Fibroblast of skin of right quadriceps (primary cell): Measurements from ENCODE around the gene FOXD1.
"Not testable (repeated sequence)": the region's sequence is repeated elsewhere in the genome, so short reads cannot be mapped to it uniquely, and the experiment has no call there.

Experiments
- DNase-seq: peaks from one replicate; pipeline ENCODE4 v3.0.0-alpha.2; 2013

The FOXD1 gene

DNA sequence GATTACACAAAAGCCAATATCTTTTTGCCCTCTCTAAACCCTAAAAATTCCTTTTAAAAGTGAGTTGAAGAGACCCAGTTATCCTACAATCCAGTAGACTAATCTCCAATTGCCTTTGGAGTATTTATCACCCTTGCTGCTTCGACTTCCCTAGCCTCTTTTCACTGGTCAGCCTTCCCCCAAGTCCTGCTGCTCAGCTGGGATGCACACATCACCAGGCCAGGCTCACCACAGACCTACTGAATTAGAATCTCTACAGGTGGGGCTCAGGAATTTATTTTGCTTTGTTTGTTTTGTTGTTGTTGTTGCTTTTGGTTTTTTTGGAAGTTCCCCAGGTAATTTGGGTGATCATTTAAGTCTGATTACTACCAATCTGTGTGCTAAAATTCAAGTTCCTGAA, 11.6 kb upstream of the FOXD1 start:
- DNase-seq: no peak

DNA sequence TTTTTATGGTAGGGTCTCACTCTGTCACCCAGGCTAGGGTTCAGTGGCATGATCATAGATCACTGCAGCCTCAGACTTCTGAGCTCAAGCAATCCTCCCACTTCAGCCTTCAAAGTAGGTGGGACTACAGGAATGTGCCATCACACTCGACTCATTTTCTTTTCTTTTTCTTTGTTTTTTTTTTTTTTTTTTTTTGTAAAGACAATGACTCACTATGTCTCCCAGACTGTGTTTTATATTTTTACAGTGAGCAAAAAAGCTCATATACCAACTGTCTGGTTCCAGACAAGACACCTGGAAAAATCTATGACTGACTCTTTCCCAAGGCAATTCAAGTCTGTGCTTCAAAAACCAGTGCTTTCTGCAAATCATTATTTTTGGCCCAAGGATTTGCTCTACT, 10.8 kb upstream of the FOXD1 start:
- peak; percentile 36 for DNase-seq

DNA sequence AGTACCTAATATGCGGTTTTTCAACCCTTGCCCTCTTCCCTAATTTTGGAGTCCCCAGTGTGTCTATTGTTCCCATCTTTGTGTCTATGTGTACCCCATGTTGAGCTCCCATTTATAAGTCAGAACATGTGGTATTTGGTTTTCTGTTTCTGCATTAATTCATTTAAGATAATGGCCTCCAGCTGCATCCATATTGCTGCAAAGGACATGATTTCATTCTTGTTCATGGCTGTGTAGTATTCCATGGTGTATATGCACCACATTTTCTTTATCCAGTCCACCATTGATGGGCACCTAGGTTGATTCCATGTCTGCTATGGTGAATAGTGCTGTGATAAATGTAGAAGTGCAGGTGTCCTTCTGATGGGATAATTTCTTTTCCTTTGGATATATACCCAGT, 7.9 kb upstream of the FOXD1 start:
- DNase-seq: not testable (repeated sequence)

DNA sequence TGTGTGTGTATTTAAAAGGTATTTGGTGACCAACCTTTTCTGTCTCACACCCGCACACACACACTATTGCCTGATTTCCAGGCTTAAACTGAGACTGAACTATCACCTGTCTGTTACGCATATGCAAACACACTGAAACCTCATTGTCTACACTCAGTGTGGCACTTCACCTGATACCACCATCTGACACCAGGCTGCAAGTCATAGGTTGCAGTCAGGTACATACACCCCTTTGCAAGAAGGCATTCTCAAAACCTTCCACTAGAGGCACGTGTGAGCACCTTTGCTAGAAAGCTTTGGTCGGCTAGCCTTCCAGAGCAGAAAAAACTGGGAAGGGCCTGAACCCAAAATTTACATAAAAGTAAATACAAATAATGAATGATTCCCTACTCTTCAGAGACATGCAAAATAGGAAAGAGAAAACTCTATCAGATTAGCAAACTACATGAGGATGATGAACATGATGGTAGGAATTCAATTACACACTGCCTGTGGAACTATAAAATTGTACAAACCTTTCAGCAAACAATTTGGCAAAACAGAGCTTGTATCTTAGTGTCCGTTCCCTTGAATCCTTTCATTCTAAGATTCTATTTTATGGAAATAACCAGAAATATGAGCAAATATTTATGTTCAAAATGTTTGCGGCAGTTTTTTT, 5.9 kb upstream of the FOXD1 start:
- peak; percentile 41 for DNase-seq

DNA sequence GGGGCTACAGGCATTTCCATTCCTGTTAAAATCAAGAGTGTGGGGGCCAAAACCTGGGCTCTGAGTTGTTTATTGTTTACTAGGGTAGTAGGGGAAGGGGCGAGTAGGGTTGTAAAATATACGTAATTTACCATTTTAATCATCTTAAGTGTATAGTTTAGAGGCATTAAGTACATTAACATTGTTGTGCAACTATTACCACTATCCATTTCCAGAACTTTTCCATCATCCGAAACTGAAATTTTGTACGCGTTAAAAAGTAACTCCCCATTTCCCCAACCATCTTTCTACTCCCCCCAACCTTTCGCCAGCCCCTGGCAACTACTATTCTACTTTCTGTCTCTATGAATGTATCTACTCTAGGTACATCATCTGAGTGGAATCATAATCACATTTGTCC, 3.6 kb upstream of the FOXD1 start:
- no peak for DNase-seq

DNA sequence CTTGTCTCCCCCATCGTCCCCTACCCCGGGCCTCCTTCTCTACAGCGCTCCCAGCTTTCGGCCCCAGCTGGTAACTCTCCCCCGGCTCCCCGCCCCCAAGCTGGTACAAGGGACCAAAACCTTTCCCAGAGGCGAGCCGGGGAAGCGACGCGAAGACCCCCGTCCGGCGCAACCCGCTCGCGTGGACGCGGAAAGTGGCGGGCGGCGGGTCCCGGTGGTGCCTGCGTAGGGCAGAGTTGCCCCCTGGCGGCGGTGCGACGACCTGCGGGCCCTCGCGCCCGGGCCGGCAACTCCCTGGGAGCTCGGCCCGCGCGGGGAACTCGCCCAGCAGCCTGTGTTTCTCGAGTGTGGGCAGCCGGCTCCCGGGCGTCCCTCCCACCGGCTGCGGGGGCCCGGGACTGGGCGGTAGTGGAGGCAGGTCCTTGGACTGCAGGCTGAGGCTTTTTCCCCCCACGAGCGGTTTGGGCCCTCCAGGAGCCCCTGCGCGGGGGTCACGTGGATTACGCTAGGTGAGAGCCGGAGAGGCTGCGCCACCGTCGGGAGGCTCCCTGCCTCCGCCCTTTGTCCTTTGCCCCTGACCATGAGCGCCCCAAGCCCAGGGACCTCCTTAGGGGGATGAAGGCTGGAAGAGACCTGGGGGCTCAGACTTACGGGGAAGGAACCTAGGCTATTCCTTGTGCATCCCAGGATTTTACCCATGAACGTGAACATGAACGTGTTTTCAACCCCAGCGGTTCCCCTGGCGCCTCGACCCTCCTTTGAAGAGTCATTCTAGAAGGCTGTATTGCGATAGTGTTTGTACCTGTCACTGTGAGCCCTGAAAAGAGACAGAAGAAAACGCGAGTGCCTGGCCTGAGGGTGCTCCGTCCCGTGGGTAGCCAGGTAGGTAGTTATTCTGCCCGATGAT, 2.9 kb upstream of the FOXD1 start:
- peak; percentile 63 for DNase-seq

DNA sequence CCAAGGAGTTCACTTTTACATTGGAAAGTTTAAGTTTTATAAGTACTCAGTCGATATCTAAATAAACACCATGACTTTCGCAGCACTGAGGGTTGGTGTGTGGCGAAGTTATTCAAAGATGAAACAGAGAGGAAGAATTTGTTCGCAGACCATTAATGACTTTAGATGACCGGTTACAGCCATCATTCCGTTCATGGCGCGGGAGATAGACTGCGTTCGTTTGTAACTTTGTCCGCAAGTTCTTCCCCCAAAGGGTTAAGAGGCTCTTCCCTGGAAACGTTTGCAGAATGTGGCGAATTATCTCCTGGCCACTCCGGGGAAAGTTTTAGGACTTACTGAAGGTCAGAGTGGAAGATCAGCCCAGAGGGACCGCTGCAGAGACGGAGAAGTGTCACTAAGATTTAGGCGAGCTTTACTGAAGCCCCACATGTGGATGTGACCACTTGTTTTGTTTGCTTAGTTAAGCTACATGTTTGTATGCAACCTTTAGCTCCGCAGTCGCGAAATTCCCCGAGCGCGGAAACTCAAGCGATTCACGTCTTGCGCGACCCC, 2.2 kb upstream of the FOXD1 start:
- peak; percentile 47 for DNase-seq

DNA sequence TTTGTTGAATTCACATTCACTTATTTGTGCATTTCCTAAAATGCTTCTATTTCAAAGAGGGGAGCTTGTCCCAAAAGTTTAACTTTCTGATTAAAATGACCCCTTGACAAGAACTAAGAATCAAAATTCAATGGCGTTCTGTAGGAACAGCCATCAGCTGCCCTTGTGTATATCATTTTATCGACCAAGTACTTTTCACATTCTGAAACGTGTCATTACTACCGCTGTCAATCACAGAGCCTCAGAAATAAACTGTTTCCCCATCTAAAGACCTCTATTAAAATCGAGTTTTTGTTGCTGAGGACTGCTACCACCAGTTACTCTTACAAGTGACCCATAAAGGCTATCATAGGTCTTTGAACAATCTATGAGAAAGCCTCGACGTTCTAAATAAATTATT, 1.6 kb upstream of the FOXD1 start:
- no peak for DNase-seq

DNA sequence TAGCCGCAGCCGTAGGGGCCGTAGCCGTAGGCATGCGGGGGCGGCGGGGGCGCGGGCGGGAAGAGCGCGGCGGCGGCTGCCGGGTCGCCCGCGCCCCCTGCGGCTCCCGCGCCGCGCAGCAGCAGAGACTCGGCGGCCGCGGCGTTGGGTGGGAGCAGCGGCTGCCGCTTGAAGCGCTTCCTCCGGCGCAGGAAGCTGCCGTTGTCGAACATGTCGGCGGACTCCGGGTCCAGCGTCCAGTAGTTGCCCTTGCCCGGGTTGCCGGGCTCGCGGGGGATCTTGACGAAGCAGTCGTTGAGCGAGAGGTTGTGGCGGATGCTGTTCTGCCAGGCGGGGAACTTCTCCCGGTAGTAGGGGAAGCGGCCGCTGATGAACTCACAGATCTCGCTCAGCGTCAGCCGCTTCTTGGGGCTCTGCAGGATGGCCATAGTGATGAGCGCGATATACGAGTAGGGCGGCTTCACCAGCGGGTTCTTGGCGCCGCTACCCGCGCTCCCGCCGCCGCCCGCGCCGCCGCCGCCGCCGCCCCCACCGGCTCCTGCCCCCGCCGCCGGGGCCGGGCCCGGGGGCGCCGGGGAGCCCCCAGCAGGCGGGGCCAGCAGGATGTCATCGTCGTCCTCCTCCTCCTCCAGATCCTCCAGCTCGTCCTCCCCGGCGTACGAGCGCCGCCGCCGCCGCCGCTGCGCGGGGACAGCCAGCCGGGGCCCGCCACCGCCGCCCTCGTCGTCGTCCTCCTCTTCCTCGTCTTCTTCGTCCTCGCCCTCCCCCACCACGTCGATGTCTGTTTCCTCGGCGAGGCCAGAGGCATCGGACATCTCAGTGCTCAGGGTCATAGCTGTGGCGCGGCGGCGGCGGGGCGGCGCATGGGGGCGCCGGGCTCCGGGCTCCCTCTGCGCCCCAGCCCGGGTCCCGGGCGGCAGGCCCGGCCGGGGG, 781 bp downstream of the FOXD1 start:
- peak; percentile 79 for DNase-seq

DNA sequence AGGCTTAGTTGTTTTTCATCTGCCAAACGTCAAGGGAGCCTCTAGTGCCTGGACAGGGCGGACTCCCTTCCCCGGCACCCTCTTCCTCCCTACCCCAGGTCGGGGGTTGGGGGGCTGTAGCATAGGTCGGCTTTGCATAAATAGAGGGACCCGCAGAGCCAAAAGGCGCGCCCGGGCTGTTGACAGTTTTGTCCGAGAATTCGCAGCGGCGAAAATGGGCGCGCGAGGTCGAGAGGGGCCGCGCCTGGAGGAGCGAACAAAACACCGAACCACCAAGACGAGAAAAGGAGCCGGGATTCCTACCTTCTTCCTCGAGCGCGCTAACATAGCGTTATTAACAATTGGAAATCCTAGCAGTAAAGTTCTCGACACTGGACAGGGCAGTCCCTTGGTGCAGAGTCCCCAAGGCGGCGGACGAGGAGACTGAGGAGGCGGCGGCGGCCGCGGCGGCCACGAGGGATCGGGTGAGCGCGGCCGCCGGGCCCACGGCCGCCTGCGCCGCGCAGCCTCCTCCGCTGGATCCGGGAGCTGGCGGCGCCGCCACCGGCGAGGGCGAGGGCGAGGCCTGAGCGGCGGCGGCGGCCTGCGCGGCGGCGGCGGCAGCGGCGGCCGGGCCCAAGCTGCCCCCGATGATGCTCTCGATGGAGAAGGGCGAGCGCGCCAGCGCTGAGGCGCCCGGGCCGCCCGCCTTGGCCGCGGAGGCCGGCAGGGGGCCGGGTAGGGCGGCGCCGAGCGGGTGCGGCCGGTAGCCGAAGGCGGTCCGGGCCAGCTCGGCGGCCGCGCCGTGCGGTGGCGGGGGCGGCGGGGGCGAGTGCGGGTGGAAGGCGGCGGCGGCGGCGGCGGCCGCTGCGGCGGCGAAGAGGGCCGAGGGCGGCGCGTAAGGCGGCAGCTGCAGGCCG, 1.7 kb downstream of the FOXD1 start:
- peak; percentile 25 for DNase-seq

DNA sequence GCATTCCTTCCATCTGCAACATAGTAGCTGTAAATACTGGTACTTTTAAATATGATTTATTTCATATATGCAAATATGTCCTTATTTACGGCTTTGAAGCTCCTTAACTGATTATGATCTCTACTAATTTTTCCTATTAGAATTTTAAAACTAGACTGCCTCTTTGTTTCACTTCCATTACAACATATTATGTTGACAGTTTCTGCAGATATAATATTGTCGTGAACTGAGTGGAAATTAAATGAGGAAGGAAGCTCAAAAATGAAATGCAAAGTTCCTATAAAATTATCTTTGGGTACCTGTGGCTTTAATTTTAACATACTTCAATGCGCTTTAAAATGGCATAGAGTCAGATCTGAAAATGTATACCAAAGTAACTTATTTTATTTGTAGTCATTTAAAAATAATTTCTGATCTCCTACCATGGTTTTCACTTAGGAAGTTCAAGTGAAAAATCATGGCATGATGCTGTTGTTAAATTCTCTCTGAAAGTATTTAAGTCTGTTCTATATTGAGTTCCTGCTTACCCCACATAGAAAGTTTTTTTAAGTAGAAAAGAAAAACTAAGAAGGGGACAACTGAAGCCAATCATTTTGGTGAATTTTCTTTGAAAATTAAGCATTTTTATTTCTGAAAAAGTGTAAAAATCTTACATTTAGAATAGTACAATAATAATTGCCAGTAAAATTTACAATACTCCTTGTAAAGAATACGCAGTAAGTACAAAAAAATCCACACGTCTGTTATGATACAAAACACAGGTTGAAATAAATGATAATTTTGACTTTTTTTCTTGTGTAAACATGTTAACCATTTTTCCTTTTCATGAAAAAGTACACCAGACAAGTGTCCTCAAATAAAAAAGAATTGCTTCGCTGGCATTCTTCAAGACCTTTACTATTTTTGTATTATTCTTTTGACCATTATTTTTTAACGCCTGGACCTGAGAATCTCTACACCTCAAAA, 2.6 kb downstream of the FOXD1 start:
- no peak for DNase-seq

DNA sequence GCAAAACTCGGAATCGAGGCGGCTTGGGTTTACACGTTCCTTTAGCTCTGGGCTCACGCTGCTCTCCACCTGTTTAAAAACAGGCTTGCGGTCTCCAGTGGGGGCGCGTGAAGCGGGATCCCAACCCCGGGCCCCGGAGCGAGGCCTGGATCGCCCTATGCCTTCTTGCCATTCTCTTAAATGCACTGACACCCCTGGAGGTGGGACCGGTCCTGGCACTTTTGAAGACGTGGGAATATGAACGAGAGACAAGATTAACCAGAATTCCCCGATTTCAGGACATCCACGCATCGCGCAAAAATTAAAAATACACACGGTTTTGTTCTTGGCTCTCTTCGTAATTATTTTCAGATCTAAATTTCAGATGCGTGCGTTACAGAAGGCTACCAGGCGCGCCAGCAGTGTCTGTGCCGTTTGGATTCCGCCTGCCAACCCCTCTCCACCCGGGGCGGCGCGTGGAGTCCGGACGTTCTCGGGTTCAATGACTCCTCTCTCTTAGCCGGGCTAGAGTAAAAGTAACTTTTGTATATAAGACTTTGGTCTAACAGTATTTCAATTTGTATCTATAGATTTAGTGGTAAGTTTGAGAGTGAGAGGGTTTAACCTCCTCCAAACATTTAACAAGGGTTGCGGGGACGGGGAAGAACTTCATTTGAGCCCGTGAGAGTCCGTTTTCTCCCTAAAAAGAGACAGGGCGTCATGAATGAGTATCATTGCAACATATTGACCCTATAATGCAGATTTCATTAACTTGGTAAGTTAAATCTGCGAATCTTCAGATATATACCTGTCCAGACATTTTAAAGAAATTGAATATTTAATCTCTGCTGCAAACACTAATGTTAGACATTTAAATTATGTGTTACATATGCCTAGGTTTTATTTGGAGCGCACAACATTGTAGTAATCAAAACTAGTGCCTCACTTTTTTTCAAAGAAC, 3.8 kb downstream of the FOXD1 start:
- peak; percentile 60 for DNase-seq

DNA sequence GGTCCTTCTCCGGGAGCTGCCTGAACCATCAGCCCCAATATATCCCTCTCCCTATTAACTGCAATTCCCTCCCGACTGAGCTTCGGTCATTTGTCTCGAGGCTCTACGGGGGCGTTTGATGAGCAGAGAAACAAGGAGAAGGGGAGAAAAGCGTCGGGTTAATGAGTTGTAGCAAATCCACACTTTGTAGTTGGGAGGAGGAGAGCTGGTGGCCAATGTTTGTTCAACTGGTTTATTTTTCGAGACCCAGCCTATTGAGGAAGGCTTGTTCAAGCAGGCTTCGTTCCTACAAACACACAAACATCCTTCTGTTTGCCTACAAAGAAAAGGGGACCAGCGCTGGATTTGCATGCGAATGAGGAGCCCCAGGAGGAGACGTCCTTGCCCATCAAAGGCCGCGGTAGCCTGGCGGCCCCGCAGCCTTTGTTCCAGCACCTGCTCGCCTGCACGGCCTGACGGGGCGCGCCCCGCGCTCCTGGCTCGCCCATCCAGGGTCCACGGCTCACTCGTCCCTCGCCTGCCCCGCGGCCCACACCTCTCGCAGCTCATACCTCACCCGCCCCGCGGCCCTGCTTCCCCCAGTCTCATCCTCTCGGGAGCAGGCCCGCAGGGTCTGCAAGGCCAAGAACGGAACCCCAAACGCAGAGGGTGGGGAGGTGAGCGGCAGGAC, 4.6 kb downstream of the FOXD1 start:
- DNase-seq: peak; percentile 32

DNA sequence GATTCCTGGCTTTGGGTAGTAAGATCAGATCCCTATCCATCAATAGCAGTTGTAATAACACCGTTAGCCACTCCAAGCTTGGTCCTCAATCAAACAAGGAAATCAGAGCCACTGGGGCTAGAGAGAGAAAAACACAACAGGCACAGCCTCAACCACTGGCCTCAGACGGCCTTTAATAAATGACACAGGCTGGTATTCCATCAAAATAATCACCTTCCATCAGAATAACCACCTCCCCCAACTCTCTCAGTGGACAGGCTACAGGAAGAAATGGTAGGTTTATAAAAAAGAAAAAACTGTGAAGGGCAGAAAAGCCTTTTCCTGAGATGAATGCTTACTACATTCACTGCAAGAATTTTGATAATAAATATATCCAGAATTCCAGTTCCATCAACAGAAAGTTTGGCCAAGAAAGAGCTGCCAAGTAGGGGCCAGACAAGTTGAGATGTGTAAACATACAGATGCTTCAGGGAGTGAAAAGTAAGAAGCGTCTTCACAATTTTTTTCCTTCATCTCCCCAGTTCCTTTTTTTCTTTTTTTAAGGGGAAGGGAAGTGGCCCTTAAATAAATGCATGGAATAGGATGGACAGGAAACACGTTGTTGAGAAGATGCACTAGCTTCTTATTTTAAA, 5.5 kb downstream of the FOXD1 start:
- DNase-seq: peak; percentile 54

DNA sequence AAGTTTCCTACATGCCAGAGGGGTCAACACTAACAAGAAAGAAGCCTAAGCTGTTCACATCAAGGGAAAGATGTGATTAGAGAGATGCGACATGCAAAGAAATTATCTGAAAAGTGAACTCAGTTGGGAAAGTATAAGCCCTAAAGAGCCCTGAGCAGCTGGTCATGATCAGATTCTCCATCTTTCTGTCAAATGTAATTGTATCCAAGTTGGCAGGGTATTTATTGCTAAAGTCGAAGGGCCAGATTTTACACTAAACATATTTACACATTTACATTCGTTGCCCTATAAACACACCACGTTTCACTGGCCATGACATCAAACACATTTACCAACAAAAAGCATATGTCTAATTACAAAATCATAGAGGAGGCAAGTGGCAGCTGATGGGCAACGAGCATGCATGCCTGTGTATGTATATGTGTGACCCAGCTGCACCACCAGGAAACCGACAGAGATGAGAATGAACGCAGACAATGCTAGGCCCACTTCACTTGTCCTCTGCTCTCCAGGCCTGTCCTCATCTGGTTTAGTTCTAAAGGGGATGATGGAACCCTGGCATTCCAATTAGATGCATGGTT, 6.3 kb downstream of the FOXD1 start:
- DNase-seq: peak; percentile 34

DNA sequence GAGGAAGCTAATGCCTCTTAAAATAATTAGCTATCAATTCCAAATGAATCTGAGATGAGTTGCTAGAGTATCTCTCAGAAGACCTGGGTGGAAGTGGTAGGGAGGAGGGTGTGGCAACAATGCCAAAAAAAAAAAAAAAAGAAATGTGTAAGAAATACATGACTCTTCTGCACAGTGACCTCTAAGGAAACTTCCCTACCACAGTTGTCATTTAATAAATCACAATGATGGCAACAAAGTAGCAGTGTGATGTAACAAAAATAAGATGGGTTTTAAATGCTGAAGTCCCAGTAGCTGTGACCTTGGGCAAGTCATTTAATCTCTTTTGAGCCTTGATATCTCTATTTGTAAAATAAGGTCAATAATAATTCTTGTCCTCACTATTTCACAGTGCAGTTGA, 7.2 kb downstream of the FOXD1 start:
- DNase-seq: peak; percentile 57

DNA sequence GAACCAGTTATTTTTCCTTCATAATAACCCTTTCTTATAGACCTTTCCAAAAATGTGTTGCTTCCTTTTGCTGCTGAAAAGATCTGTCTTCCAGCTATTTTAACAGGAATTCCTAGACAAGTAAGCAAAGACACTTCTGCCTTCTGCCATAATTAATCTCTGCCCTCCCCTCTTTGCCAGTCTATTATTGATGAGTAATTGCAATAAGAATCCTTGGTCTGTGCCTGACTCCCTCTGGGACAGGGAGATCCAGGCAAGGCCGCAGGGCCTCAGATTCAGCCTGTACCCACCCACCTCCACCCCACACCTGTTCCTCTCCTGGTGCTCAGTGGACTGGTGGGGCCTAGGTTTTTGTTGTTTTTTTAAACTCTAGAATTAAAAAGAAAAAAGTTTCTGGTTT, 8.3 kb downstream of the FOXD1 start:
- peak; percentile 70 for DNase-seq
